Subcutaneous adipose tissue (tissue), 4 donors: Measurements from ENCODE around the gene TEX29. TPM values are rescaled to one million over a fixed set of nuclear protein-coding genes. Genes with fewer than 3 reads are reported as not detected.

ENCODE experiments used
- total RNA-seq, 4 donors: library from RNA; depleted of rRNA; stranded (reverse); fragments of >200 nt; gene quantifications; one replicate each; pipeline ENCODE4 v1.1.0, GENCODE V29; 2016
- TF ChIP-seq, protein P1 (sequence below): fragments of 450-650 bp; IDR thresholded peaks from one replicate; pipeline ENCODE4 v1.5.1; 2016; ENCODE audit warnings: low read depth, mild to moderate bottlenecking, control low read depth, antibody characterized with exemption, moderate library complexity

TEX29 gene
- total RNA-seq, 4 donors from 2014 or later, result not detected

GRCh38 chr13:111283991-111284390 lies 36.5 kb upstream of the TEX29 start:
- TF ChIP-seq, protein P1, sequence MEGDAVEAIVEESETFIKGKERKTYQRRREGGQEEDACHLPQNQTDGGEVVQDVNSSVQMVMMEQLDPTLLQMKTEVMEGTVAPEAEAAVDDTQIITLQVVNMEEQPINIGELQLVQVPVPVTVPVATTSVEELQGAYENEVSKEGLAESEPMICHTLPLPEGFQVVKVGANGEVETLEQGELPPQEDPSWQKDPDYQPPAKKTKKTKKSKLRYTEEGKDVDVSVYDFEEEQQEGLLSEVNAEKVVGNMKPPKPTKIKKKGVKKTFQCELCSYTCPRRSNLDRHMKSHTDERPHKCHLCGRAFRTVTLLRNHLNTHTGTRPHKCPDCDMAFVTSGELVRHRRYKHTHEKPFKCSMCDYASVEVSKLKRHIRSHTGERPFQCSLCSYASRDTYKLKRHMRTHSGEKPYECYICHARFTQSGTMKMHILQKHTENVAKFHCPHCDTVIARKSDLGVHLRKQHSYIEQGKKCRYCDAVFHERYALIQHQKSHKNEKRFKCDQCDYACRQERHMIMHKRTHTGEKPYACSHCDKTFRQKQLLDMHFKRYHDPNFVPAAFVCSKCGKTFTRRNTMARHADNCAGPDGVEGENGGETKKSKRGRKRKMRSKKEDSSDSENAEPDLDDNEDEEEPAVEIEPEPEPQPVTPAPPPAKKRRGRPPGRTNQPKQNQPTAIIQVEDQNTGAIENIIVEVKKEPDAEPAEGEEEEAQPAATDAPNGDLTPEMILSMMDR, result no peak

GRCh38 chr13:111284565-111284964 lies 35.9 kb upstream of the TEX29 start:
- TF ChIP-seq, protein P1, result no peak

- TF ChIP-seq, protein P1, result no peak
These were observed 34.3 kb upstream of the TEX29 start for GRCh38 chr13:111286162-111286561.

GRCh38 chr13:111286749-111287148 lies 33.7 kb upstream of the TEX29 start:
- TF ChIP-seq, protein P1, result no peak

- TF ChIP-seq, protein P1, result no peak
These were observed 33.2 kb upstream of the TEX29 start for GRCh38 chr13:111287201-111287600.

GRCh38 chr13:111288276-111288675 lies 32.2 kb upstream of the TEX29 start:
- TF ChIP-seq, protein P1, result no peak

DNA sequence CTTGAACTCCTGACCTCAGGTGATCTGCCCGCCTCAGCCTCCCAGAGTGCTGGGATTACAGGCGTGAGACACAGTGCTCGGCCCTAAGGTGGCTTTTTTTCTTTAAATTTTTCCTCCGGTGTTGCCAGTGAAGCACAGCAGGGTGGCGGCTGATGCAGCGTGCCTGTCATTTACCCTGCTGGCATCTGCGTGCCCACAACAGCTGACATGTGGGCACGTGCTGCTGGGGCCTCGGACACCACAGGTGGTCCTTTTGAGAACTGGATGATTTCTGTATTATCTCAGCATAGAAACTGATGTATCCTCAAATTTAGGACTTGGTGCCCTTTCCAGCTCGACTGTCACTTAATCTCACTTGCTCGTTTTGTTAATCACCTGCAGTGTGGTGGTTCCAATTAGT lies 31.2 kb upstream of the TEX29 start:
- TF ChIP-seq, protein P1, result no peak
